IMR-90 (cell line): ENCODE measurements around the gene PTRH2.

Experiments
- BHLHE40 ChIP-seq: fragments of 150-350 bp; IDR thresholded peaks from 2 replicates; pipeline ENCODE4 v1.6.1; 2016; ENCODE audit warnings: mild to moderate bottlenecking, low read depth, low read length
- CEBPB ChIP-seq: IDR thresholded peaks from 2 replicates; pipeline ENCODE4 v1.6.1; 2012; ENCODE audit warnings: low read depth, low read length, improper control_type of control experiment
- CHD1 ChIP-seq: IDR thresholded peaks from 2 replicates; pipeline ENCODE4 v1.6.1; 2012; ENCODE audit warnings: low read depth, low read length, improper control_type of control experiment
- FOS ChIP-seq: fragments of 150-350 bp; IDR thresholded peaks from 2 replicates; pipeline ENCODE4 v1.6.1; 2016; ENCODE audit warnings: low read depth, low read length
- MAZ ChIP-seq: IDR thresholded peaks from 2 replicates; pipeline ENCODE4 v1.6.1; 2012; ENCODE audit warnings: low read depth, mild to moderate bottlenecking, low read length, improper control_type of control experiment, moderate library complexity, borderline replicate concordance
- MXI1 ChIP-seq: IDR thresholded peaks from 2 replicates; pipeline ENCODE4 v1.6.1; 2012; ENCODE audit warnings: low read depth, mild to moderate bottlenecking, low read length, moderate library complexity, borderline replicate concordance
- POLR2A ChIP-seq: IDR thresholded peaks from 2 replicates; pipeline ENCODE4 v1.6.1; 2012; ENCODE audit warnings: mild to moderate bottlenecking, low read depth, low read length
- RCOR1 ChIP-seq: IDR thresholded peaks from 2 replicates; pipeline ENCODE4 v1.6.1; 2012; ENCODE audit warnings: mild to moderate bottlenecking, low read length, improper control_type of control experiment; ENCODE audit not compliant: insufficient replicate concordance
- RFX5 ChIP-seq: IDR thresholded peaks from 2 replicates; pipeline ENCODE4 v1.8.0; 2012; ENCODE audit warnings: low read depth, mild to moderate bottlenecking, low read length, moderate library complexity
- TF ChIP-seq, protein P1 (sequence below): fragments of 150-350 bp; IDR thresholded peaks from 2 replicates; pipeline ENCODE4 v1.6.1; 2016; ENCODE audit warnings: low read depth, mild to moderate bottlenecking, low read length, moderate library complexity, borderline replicate concordance
- TF ChIP-seq, protein P2 (sequence below): conservative IDR thresholded peaks from 2 replicates; pipeline ENCODE4 v1.5.1; 2012; ENCODE audit warnings: mild to moderate bottlenecking, low read depth, low read length, improper control_type of control experiment

GRCh38 chr17:59730268-59730834 lies 23.1 kb upstream of the PTRH2 start:
- no peak for TF ChIP-seq CEBPB
- TF ChIP-seq BHLHE40: no peak
- TF ChIP-seq RCOR1: no peak
- TF ChIP-seq FOS: no peak
- TF ChIP-seq, protein P1, sequence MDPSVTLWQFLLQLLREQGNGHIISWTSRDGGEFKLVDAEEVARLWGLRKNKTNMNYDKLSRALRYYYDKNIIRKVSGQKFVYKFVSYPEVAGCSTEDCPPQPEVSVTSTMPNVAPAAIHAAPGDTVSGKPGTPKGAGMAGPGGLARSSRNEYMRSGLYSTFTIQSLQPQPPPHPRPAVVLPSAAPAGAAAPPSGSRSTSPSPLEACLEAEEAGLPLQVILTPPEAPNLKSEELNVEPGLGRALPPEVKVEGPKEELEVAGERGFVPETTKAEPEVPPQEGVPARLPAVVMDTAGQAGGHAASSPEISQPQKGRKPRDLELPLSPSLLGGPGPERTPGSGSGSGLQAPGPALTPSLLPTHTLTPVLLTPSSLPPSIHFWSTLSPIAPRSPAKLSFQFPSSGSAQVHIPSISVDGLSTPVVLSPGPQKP: no peak
- TF ChIP-seq, protein P2, sequence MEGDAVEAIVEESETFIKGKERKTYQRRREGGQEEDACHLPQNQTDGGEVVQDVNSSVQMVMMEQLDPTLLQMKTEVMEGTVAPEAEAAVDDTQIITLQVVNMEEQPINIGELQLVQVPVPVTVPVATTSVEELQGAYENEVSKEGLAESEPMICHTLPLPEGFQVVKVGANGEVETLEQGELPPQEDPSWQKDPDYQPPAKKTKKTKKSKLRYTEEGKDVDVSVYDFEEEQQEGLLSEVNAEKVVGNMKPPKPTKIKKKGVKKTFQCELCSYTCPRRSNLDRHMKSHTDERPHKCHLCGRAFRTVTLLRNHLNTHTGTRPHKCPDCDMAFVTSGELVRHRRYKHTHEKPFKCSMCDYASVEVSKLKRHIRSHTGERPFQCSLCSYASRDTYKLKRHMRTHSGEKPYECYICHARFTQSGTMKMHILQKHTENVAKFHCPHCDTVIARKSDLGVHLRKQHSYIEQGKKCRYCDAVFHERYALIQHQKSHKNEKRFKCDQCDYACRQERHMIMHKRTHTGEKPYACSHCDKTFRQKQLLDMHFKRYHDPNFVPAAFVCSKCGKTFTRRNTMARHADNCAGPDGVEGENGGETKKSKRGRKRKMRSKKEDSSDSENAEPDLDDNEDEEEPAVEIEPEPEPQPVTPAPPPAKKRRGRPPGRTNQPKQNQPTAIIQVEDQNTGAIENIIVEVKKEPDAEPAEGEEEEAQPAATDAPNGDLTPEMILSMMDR: no peak
- TF ChIP-seq RFX5: no peak
- TF ChIP-seq POLR2A: no peak
- no peak for TF ChIP-seq MXI1
- no peak for TF ChIP-seq MAZ
- no peak for TF ChIP-seq CHD1
